Astrocyte (in vitro differentiated cells and primary cell): Measurements from ENCODE around the gene MAPKAP1. TPM values are rescaled to one million over a fixed set of nuclear protein-coding genes. Genes with fewer than 3 reads are reported as not detected.

Experiments used
- DNase-seq: peaks from one replicate; pipeline ENCODE4 v3.0.0-alpha.2; 2010; ENCODE audit warnings: low read depth
- FAIRE-seq: peaks from 2 replicates; lab custom pipeline; 2011; peaks lifted over from hg19 to GRCh38; lab: Jason Lieb, UNC
- H2AFZ ChIP-seq: 2 replicates; pipeline ENCODE4 v1.6.0; 2012; ENCODE audit warnings: low read depth, low read length, inconsistent platforms
- H3K27ac ChIP-seq: 2 replicates; pipeline ENCODE4 v1.5.1; 2011; ENCODE audit warnings: low read depth, low read length, inconsistent platforms
- H3K27me3 ChIP-seq: 2 replicates; pipeline ENCODE4 v1.6.0; 2011; ENCODE audit warnings: low read length, inconsistent platforms; ENCODE audit not compliant: insufficient read depth
- H3K36me3 ChIP-seq: 2 replicates; pipeline ENCODE4 v1.5.1; 2011; ENCODE audit warnings: low read length, inconsistent platforms; ENCODE audit not compliant: insufficient read depth
- H3K4me1 ChIP-seq: 2 replicates; pipeline ENCODE4 v1.5.1; 2011; ENCODE audit warnings: low read length, inconsistent platforms; ENCODE audit not compliant: insufficient read depth
- H3K4me2 ChIP-seq: 2 replicates; pipeline ENCODE4 v1.6.0; 2012; ENCODE audit warnings: low read length, inconsistent platforms
- H3K4me3 ChIP-seq: 2 replicates; pipeline ENCODE4 v1.5.1; 2011; ENCODE audit warnings: low read depth, mild to moderate bottlenecking, low read length, inconsistent platforms; ENCODE audit not compliant: insufficient read depth
- H3K79me2 ChIP-seq: 2 replicates; pipeline ENCODE4 v1.6.0; 2012; ENCODE audit warnings: mild to moderate bottlenecking, low read length, inconsistent platforms; ENCODE audit not compliant: insufficient read depth
- H3K9ac ChIP-seq: 2 replicates; pipeline ENCODE4 v1.6.0; 2012; ENCODE audit warnings: mild to moderate bottlenecking, low read length, inconsistent platforms
- H3K9me3 ChIP-seq: 2 replicates; pipeline ENCODE4 v1.5.1; 2012; ENCODE audit warnings: low read depth, mild to moderate bottlenecking, low read length, inconsistent platforms; ENCODE audit not compliant: insufficient read depth
- H4K20me1 ChIP-seq: 2 replicates; pipeline ENCODE4 v1.6.0; 2012; ENCODE audit warnings: low read length, inconsistent platforms; ENCODE audit not compliant: insufficient read depth
- H3K27ac Mint-ChIP-seq: one replicate; pipeline ENCODE4 v1.8.0; 2021; ENCODE audit warnings: mild to moderate bottlenecking, mixed read lengths; ENCODE audit not compliant: unreplicated experiment
- H3K27me3 Mint-ChIP-seq: one replicate; pipeline ENCODE4 v1.8.0; 2021; ENCODE audit warnings: low read depth, mixed read lengths; ENCODE audit not compliant: unreplicated experiment
- H3K36me3 Mint-ChIP-seq: one replicate; pipeline ENCODE4 v1.8.0; 2021; ENCODE audit warnings: low read depth, mixed read lengths; ENCODE audit not compliant: unreplicated experiment
- H3K4me1 Mint-ChIP-seq: one replicate; pipeline ENCODE4 v1.8.0; 2021; ENCODE audit warnings: low read depth, mixed read lengths; ENCODE audit not compliant: unreplicated experiment
- H3K4me3 Mint-ChIP-seq: one replicate; pipeline ENCODE4 v1.8.0; 2021; ENCODE audit warnings: mild to moderate bottlenecking, moderate library complexity, mixed read lengths; ENCODE audit not compliant: unreplicated experiment
- H3K9me3 Mint-ChIP-seq: one replicate; pipeline ENCODE4 v1.8.0; 2021; ENCODE audit warnings: mild to moderate bottlenecking, mixed read lengths; ENCODE audit not compliant: unreplicated experiment
- CTCF ChIP-seq: IDR thresholded peaks from 2 replicates; pipeline ENCODE4 v1.5.1; 2011; ENCODE audit warnings: low read depth, mild to moderate bottlenecking, inconsistent platforms, low read length, moderate library complexity; ENCODE audit not compliant: insufficient read depth
- EZH2 ChIP-seq: IDR thresholded peaks from 2 replicates; pipeline ENCODE4 v1.6.1; 2012; ENCODE audit warnings: mild to moderate bottlenecking, low read length, inconsistent platforms; ENCODE audit not compliant: insufficient read depth
- total RNA-seq: library from RNA; stranded (reverse); gene quantifications from 2 replicates; pipeline ENCODE4 v1.2.1, GENCODE V29; 2021

MAPKAP1 gene
- total RNA-seq, 1 donor from 2014 or later: 109 TPM

- no peak overlapping the region for H3K4me3 Mint-ChIP-seq
- DNase-seq (no peak), FAIRE-seq (no peak)
- no peaks in the 10 kb centered on the region for H3K36me3 Mint-ChIP-seq
- no peak overlapping the region for H3K27ac Mint-ChIP-seq
- no peaks in the 10 kb centered on the region for H3K79me2 ChIP-seq
- no peak overlapping the region for H2AFZ ChIP-seq
- no peaks in the 10 kb centered on the region for H3K9me3 ChIP-seq
- H4K20me1 ChIP-seq: no peaks in the 10 kb centered on the region
- H3K27me3 ChIP-seq: no peaks in the 10 kb centered on the region
- H3K36me3 ChIP-seq: no peaks in the 10 kb centered on the region
- H3K4me1 ChIP-seq: peaks cover 4% of the 10 kb centered on the region
- no peak overlapping the region for H3K4me2 ChIP-seq
- no peaks in the 10 kb centered on the region for H3K4me1 Mint-ChIP-seq
- no peak overlapping the region for H3K4me3 ChIP-seq
- no peaks in the 10 kb centered on the region for H3K9me3 Mint-ChIP-seq
- H3K9ac ChIP-seq: no peak overlapping the region
- peaks cover 6% of the 10 kb centered on the region for H3K27me3 Mint-ChIP-seq
- no peak overlapping the region for H3K27ac ChIP-seq
- no peak for TF ChIP-seq CTCF
- no peak for TF ChIP-seq EZH2
Observed at GRCh38 chr9:125388978-125389377, 318.0 kb downstream of the MAPKAP1 start.

- H3K4me2 ChIP-seq: no peak overlapping the region
- Mint-ChIP-seq H3K4me1 (no peaks in the 10 kb centered on the region), H3K27me3 (peaks cover 6% of the 10 kb centered on the region), H3K9me3 (no peaks in the 10 kb centered on the region), H3K4me3 (no peak overlapping the region), H3K27ac (no peak overlapping the region), H3K36me3 (no peaks in the 10 kb centered on the region)
- no peaks in the 10 kb centered on the region for H3K36me3 ChIP-seq
- no peak overlapping the region for H2AFZ ChIP-seq
- H3K4me1 ChIP-seq: no peaks in the 10 kb centered on the region
- DNase-seq (no peak), FAIRE-seq (no peak)
- no peaks in the 10 kb centered on the region for H3K9me3 ChIP-seq
- no peaks in the 10 kb centered on the region for H3K79me2 ChIP-seq
- H3K27ac ChIP-seq: no peak overlapping the region
- no peaks in the 10 kb centered on the region for H4K20me1 ChIP-seq
- no peaks in the 10 kb centered on the region for H3K27me3 ChIP-seq
- no peak overlapping the region for H3K4me3 ChIP-seq
- TF ChIP-seq EZH2: no peak
- no peak overlapping the region for H3K9ac ChIP-seq
Observed at GRCh38 chr9:125387861-125388524, 319.0 kb downstream of the MAPKAP1 start.

Other genes with a start within 250 kb of the MAPKAP1 start
- gene PBX3, start 40.2 kb upstream of the MAPKAP1 start, total RNA-seq: 39.0 and 51.2 TPM in 2 replicates